ENCODE measurements around the gene APOBEC3A.

DNA sequence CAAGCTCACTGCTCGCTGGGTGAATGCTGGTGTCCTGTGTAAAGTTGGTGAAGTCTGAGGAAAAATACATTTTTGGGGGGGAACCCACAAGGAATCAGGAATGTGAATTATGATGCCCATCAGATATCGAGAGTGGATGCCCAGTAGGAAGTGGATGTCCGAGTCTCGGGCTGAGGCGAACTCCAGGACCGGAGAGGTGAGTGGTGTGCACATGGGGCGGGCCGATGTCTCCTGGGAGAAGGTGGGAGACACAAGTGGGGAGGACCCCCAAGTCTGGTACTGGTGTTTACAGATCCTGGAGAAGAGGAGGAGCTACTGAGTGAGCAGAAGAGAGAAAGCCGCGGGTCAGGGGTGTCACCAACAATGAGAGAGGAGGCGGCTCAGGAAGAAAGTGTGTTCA, 19.2 kb upstream of the APOBEC3A start:
- TF ChIP-seq CTCF (IDR thresholded peaks at IDR 0.05) (no peak), EZH2 (IDR thresholded peaks at IDR 0.05; ENCODE audit: borderline replicate concordance, insufficient read depth, low read depth, low read length, poor library complexity, severe bottlenecking) (no peak)

Data from B cell (primary cell).